ENCODE measurements around the gene NRIP2.

DNA sequence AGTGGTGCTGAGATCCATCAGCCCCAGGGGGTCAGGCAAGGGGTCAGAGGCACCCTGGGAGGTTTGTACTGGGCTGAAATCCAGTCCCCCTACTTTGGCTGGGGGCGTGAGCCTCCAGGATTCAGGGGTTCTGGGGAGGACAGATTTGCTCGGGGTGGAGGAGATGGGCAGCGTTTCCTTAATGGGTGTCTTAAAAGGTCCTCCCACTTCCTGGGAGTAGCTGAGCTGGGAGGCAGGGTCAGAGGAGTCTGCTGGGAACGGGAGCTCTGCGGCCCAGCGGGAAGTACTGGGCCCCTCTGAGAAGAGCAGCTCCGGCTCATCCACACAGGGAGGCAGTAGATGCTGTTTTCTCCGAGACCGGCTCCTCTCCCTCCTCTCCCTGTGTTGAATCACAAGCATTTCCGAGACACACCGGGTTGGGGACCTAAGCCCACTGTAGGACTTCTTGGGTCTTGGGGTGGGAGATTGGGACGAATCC lies 24.1 kb upstream of the NRIP2 start:
- TF ChIP-seq, protein P1, sequence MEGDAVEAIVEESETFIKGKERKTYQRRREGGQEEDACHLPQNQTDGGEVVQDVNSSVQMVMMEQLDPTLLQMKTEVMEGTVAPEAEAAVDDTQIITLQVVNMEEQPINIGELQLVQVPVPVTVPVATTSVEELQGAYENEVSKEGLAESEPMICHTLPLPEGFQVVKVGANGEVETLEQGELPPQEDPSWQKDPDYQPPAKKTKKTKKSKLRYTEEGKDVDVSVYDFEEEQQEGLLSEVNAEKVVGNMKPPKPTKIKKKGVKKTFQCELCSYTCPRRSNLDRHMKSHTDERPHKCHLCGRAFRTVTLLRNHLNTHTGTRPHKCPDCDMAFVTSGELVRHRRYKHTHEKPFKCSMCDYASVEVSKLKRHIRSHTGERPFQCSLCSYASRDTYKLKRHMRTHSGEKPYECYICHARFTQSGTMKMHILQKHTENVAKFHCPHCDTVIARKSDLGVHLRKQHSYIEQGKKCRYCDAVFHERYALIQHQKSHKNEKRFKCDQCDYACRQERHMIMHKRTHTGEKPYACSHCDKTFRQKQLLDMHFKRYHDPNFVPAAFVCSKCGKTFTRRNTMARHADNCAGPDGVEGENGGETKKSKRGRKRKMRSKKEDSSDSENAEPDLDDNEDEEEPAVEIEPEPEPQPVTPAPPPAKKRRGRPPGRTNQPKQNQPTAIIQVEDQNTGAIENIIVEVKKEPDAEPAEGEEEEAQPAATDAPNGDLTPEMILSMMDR (conservative IDR thresholded peaks at IDR 0.05 in 1 of 2, IDR thresholded peaks at IDR 0.05 in 1 of 2; ENCODE audit: low read depth in 1 of 2, low read length in 2 of 2), result no peak
- no peak for TF ChIP-seq EZH2 (IDR thresholded peaks at IDR 0.05; ENCODE audit: low read length, missing control alignments)

Data from fibroblast of lung (primary cell).